T-cell (primary cell): ENCODE measurements around the gene KIRREL1. TPM values are rescaled to one million over a fixed set of nuclear protein-coding genes. Genes with fewer than 3 reads are reported as not detected.
A peak's percentile ranks its signal among the peaks of the same experiment; 100 is the strongest.

Experiments used
- ATAC-seq, 4 experiments: fragments of 200-7000 bp in 3 of 4; fragments of 150-1000 bp in 1 of 4; cut with Tn5 transposase; replicated peaks in 1 of 4; 1 replicate in 3 of 4; 2 replicates in 1 of 4; pipeline ENCODE4 v1.10.0; 2021; ENCODE audit warnings: moderate library complexity in 3 of 4, mild to moderate bottlenecking in 2 of 4, moderate number of reproducible peaks in 1 of 4
- CTCF ChIA-PET, 2 donors: fragments of 300-600 bp; sonication (Branson Sonifier 250); formaldehyde crosslinking; loops; one replicate each; lab custom pipeline; 2022; ENCODE audit warnings: antibody characterized with exemption in 2 of 2; lab: Charles Lee
- POLR2A ChIA-PET, 2 donors: fragments of 300-600 bp; sonication (Branson Sonifier 250); formaldehyde crosslinking; loops; one replicate each; lab custom pipeline; 2022; ENCODE audit warnings: antibody characterized with exemption in 2 of 2; lab: Charles Lee
- DNase-seq, 35 experiments: peaks; one replicate each; pipeline versions ENCODE4 v3.0.0 to v3.0.0-alpha.2; 2013 to 2023
- H3K27ac ChIP-seq: one replicate; pipeline ENCODE4 v1.5.1; 2013; ENCODE audit warnings: low read length
- H3K27me3 ChIP-seq, 2 experiments: replicated peaks in 1 of 2; 1 replicate in 1 of 2; 2 replicates in 1 of 2; pipeline versions ENCODE4 v1.6.1 to v1.7.0; 2013; ENCODE audit warnings: low read length in 1 of 2, mixed read lengths in 1 of 2; ENCODE audit not compliant: control insufficient read depth in 2 of 2, insufficient read depth in 2 of 2; ENCODE audit errors: extremely low read depth in 1 of 2
- H3K36me3 ChIP-seq, 2 donors: 1 replicate in 1 of 2; 2 replicates in 1 of 2; pipeline versions ENCODE4 v1.6.1 to v1.7.0; 2013; ENCODE audit warnings: low read length in 1 of 2; ENCODE audit not compliant: control insufficient read depth in 2 of 2, insufficient read depth in 1 of 2; ENCODE audit errors: extremely low read depth in 1 of 2
- H3K4me1 ChIP-seq, 2 experiments: 1 replicate in 1 of 2; 2 replicates in 1 of 2; pipeline versions ENCODE4 v1.6.1 to v1.7.0; 2013; ENCODE audit warnings: low read length in 2 of 2, mixed read lengths in 1 of 2; ENCODE audit not compliant: insufficient read depth in 2 of 2, control insufficient read depth in 1 of 2; ENCODE audit errors: extremely low read depth in 1 of 2
- H3K4me3 ChIP-seq, 2 donors: 1 replicate in 1 of 2; 2 replicates in 1 of 2; pipeline versions ENCODE4 v1.5.1 to v1.7.0; 2013; ENCODE audit warnings: mild to moderate bottlenecking in 2 of 2, low read length in 1 of 2, moderate library complexity in 1 of 2; ENCODE audit not compliant: control insufficient read depth in 1 of 2; ENCODE audit errors: extremely low read depth in 1 of 2
- H3K9me3 ChIP-seq: 2 replicates; pipeline ENCODE4 v1.7.0; 2013
- H3K27ac Mint-ChIP-seq, 2 donors: one replicate each; pipeline ENCODE4 v1.8.0; 2020 to 2021; ENCODE audit warnings: mild to moderate bottlenecking in 2 of 2, mixed read lengths in 2 of 2
- H3K27me3 Mint-ChIP-seq, 2 donors: one replicate each; pipeline ENCODE4 v1.8.0; 2021 to 2022; ENCODE audit warnings: mixed read lengths in 2 of 2
- H3K36me3 Mint-ChIP-seq: one replicate; pipeline ENCODE4 v1.8.0; 2021; ENCODE audit warnings: mixed read lengths
- H3K4me1 Mint-ChIP-seq, 3 donors: one replicate each; pipeline ENCODE4 v1.8.0; 2020 to 2022; ENCODE audit warnings: mixed read lengths in 3 of 3, mild to moderate bottlenecking in 1 of 3
- H3K4me3 Mint-ChIP-seq, 3 donors: one replicate each; pipeline ENCODE4 v1.8.0; 2020 to 2022; ENCODE audit warnings: mild to moderate bottlenecking in 3 of 3, mixed read lengths in 3 of 3, moderate library complexity in 3 of 3
- H3K9me3 Mint-ChIP-seq, 3 donors: one replicate each; pipeline ENCODE4 v1.8.0; 2020 to 2022; ENCODE audit warnings: mixed read lengths in 3 of 3
- WGBS: methylation state at CpG from one replicate; pipeline ENCODE4 v1.1.5; 2013; ENCODE audit warnings: missing lambda C conversion rate; ENCODE audit not compliant: insufficient coverage; 5-methylcytosine and 5-hydroxymethylcytosine counted together
- total RNA-seq, 35 experiments: library from RNA in 6 of 35; stranded (reverse) in 6 of 35; fragments of 120-200 nt in 1 of 35; gene quantifications; one replicate each; pipeline versions ENCODE4 v1.2.1 to v1.2.4 and lab custom pipeline; 2013 to 2026

The KIRREL1 gene
- total RNA-seq, 5 donors from 2014 or later (not counting 1 experiment from before 2014, with no cell fraction given): 0.16 to 0.20 (median 0.19) TPM; not detected in 2

DNA sequence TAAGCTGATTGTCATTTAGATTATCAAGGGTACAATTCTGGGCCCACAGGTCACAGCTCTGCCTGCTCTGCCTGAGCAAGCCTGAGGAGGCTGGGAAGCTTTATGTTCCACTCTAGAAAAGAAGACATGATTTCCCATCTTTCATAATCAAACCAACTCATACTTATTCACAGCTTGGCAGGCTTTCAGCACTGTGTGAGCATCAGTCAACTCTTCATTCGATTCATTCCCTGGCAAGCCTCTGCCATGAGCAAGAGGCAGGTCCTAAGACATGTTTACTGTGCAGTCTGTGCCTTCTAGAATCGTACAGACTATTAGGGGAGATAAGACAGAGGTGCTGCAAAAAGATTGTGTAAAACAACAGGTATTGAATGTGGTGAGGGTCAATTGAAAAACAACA lies 24.5 kb upstream of the KIRREL1 start:
- Histone ChIP-seq H3K27ac (no peak overlapping the region), H3K36me3 (no peaks in the 10 kb centered on the region), H3K27me3 (peaks cover 0 to 8% of the 10 kb centered on the region in 2 experiments), H3K4me1 (no peaks in the 10 kb centered on the region), H3K9me3 (no peaks in the 10 kb centered on the region), H3K4me3 (no peak overlapping the region)
- Mint-ChIP-seq H3K4me1 (no peaks in the 10 kb centered on the region), H3K4me3 (no peak overlapping the region), H3K36me3 (no peaks in the 10 kb centered on the region), H3K27me3 (peaks cover 10 to 13% of the 10 kb centered on the region in 2 donors), H3K27ac (no peak overlapping the region), H3K9me3 (peaks cover 0 to 6% (median 0%) of the 10 kb centered on the region in 3 donors)
- 71% methylated on average over 2 of the region's 2 CpGs for WGBS
- CTCF ChIA-PET: interaction anchor here in 1 of 2 donors (1.1 kb wide), 1 partner anchor 12 kb away, joined by 3 read pairs; no protein-coding TSS in a partner anchor
- ATAC-seq (no peak), DNase-seq (no peak)
- POLR2A ChIA-PET: no interaction called here

- no peak for ATAC-seq
- peak in 1 of 35 experiments; percentile 15 for DNase-seq
- ChIA-PET CTCF (interaction anchor here in 1 of 2 donors (1.0 kb wide), 1 partner anchor 155 kb away, joined by 3 read pairs; no protein-coding TSS in a partner anchor), POLR2A (interaction anchor here in 1 of 2 donors (0.7 kb wide), 1 partner anchor 26 kb away, joined by 3 read pairs; no protein-coding TSS in a partner anchor)
- no peaks in the 10 kb centered on the region for H3K9me3 ChIP-seq
- no peak overlapping the region for H3K27ac ChIP-seq
- Mint-ChIP-seq H3K4me3 (no peak overlapping the region), H3K9me3 (peaks cover 0 to 6% (median 0%) of the 10 kb centered on the region in 3 donors), H3K4me1 (no peaks in the 10 kb centered on the region), H3K27ac (no peak overlapping the region), H3K27me3 (peaks cover 13 to 15% of the 10 kb centered on the region in 2 donors), H3K36me3 (no peaks in the 10 kb centered on the region)
- 89% methylated on average over 2 of the region's 3 CpGs for WGBS
- peaks cover 0 to 7% of the 10 kb centered on the region in 2 experiments for H3K27me3 ChIP-seq
- H3K36me3 ChIP-seq: no peaks in the 10 kb centered on the region
- H3K4me3 ChIP-seq: no peak overlapping the region
- H3K4me1 ChIP-seq: no peaks in the 10 kb centered on the region
Measured at GRCh38 chr1:157969697-157970485, 23.6 kb upstream of the KIRREL1 start.

DNA sequence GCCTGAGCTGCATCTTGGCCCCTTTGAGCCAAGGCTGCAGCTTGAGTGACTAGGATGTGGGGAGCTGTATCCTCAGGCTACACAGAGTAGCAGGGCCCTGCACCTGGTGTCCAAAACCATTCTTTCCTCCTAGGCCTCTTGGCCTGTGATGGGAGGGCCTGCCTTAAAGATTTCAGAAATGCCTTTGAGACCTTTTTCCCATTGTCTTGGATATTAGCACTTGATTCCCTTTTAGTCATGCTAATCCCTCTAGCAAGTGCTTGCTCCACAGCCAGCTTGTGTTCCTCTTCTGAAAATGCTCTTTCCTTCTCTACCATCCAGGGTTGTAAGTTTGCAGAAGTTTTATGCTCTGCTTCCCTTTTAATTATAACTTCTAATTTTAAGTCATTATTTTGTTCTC lies 21.7 kb upstream of the KIRREL1 start:
- POLR2A ChIA-PET: no interaction called here
- Histone ChIP-seq H3K27ac (no peak overlapping the region), H3K27me3 (peaks cover 0 to 4% of the 10 kb centered on the region in 2 experiments), H3K36me3 (no peaks in the 10 kb centered on the region), H3K4me3 (no peak overlapping the region), H3K9me3 (no peaks in the 10 kb centered on the region), H3K4me1 (no peaks in the 10 kb centered on the region)
- no peak overlapping the region for H3K27ac Mint-ChIP-seq
- no peaks in the 10 kb centered on the region for H3K4me1 Mint-ChIP-seq
- no peak overlapping the region for H3K4me3 Mint-ChIP-seq
- ATAC-seq: no peak
- H3K36me3 Mint-ChIP-seq: no peaks in the 10 kb centered on the region
- CTCF ChIA-PET: no interaction called here
- peaks cover 19 to 20% of the 10 kb centered on the region in 2 donors for H3K27me3 Mint-ChIP-seq
- DNase-seq: no peak
- peaks cover 0 to 6% (median 0%) of the 10 kb centered on the region in 3 donors for H3K9me3 Mint-ChIP-seq

DNA sequence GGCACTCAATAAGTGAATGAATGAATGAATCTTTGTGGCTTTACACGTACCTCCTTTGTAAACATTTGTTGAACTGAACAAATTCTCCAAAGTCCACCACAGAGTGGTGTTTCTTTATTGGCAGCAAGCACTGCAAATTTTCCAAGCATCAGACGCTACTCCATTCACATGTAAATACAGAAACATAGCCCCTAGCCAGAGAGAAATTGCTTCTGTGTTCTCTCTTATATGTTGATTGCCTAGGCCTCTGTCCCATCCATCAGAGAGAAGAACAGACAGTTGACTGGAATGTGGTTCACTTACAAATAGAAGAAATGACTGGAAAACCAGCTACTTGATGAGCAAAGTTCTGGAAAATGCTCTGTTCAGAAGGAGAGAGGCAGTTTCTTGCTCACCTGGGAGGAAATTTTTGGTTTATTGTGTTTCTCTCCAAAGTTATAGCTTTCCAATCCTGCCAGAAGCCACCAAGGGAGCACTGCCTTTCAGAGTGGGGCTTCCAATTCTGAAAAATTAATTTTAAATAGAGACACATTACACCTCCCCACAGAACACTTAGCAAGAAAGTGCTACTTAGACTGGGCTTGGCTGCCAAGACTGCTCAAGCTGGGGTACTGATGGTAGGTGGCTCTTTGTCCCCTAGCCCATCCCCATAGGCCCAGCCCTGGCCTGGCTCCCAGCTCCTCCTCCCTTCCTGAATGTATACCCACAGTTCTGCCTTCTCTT lies 18.1 kb upstream of the KIRREL1 start:
- no CpG with 5 or more reads among the region's 2 CpGs for WGBS
- no peaks in the 10 kb centered on the region for H3K36me3 ChIP-seq
- no peaks in the 10 kb centered on the region for H3K4me1 ChIP-seq
- no peak overlapping the region for H3K27ac Mint-ChIP-seq
- H3K4me3 Mint-ChIP-seq: no peak overlapping the region
- H3K27me3 ChIP-seq: peaks cover 0 to 14% of the 10 kb centered on the region in 2 experiments
- peaks cover 22 to 32% of the 10 kb centered on the region in 2 donors for H3K27me3 Mint-ChIP-seq
- H3K9me3 Mint-ChIP-seq: peaks cover 0 to 6% (median 0%) of the 10 kb centered on the region in 3 donors
- no peaks in the 10 kb centered on the region for H3K36me3 Mint-ChIP-seq
- no peak for ATAC-seq
- POLR2A ChIA-PET: no interaction called here
- no peaks in the 10 kb centered on the region for H3K9me3 ChIP-seq
- DNase-seq: no peak
- no peaks in the 10 kb centered on the region for H3K4me1 Mint-ChIP-seq
- H3K27ac ChIP-seq: no peak overlapping the region
- H3K4me3 ChIP-seq: no peak overlapping the region
- CTCF ChIA-PET: interaction anchor here in 1 of 2 donors (0.5 kb wide), 1 partner anchor 1234 kb away, joined by 4 read pairs; no protein-coding TSS in a partner anchor

DNA sequence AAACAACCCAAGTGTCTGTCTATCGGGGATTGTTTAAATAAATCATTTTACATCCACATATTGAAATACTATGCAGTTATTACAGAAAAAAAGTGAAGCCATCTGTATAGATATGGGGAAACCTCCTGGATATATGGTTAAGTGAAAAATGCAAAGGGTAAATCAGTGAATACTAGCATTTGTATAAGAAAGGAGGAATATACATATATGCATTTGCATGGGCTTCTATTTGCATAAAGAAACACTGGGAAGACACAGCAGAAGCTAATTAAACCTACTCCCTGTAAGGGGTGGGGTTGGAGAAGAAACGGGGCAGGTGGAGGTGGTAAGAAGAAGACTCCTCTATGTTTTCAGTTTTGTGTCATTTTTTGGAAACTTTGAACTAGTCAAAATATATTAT lies 16.6 kb upstream of the KIRREL1 start:
- DNase-seq (no peak), ATAC-seq (no peak)
- Histone ChIP-seq H3K4me3 (no peak overlapping the region), H3K4me1 (no peaks in the 10 kb centered on the region), H3K27me3 (peaks cover 0 to 16% of the 10 kb centered on the region in 2 experiments), H3K9me3 (no peaks in the 10 kb centered on the region), H3K27ac (no peak overlapping the region), H3K36me3 (no peaks in the 10 kb centered on the region)
- Mint-ChIP-seq H3K4me3 (no peak overlapping the region), H3K27ac (no peak overlapping the region), H3K27me3 (peaks cover 25 to 32% of the 10 kb centered on the region in 2 donors), H3K9me3 (peaks cover 0 to 5% (median 0%) of the 10 kb centered on the region in 3 donors), H3K4me1 (no peaks in the 10 kb centered on the region), H3K36me3 (no peaks in the 10 kb centered on the region)
- POLR2A ChIA-PET: interaction anchor here in 1 of 2 donors (0.6 kb wide), 1 partner anchor 288 kb away, joined by 5 read pairs; no protein-coding TSS in a partner anchor
- CTCF ChIA-PET: interaction anchor here in 1 of 2 donors (0.7 kb wide), 1 partner anchor 14 kb away, joined by 4 read pairs; no protein-coding TSS in a partner anchor
- no CpG with 5 or more reads among the region's 2 CpGs for WGBS
